HepG2 (cell line): Measurements from ENCODE around the gene DLX5.

Experiments used
- E2F1 ChIP-seq: sonication (generic); formaldehyde crosslinking; IDR thresholded peaks from 2 replicates; pipeline ENCODE4 v1.5.0; 2020; ENCODE audit warnings: missing genetic modification reagents
- FOXM1 ChIP-seq: sonication (generic); formaldehyde crosslinking; IDR thresholded peaks from 2 replicates; pipeline ENCODE4 v1.5.0; 2020; ENCODE audit warnings: missing genetic modification reagents
- GMEB2 ChIP-seq: IDR thresholded peaks from 2 replicates; pipeline ENCODE4 v1.6.1; 2016; ENCODE audit warnings: missing biosample characterization, missing genetic modification reagents, low read depth
- HNF4G ChIP-seq, 2 experiments: sonication (generic) in 1 of 2; formaldehyde crosslinking in 1 of 2; IDR thresholded peaks; 2 replicates each; pipeline versions ENCODE4 v1.4.0 to v1.6.1; 2011 to 2020; ENCODE audit warnings: borderline replicate concordance in 2 of 2, low read depth in 2 of 2, mild to moderate bottlenecking in 2 of 2, low read length in 1 of 2, missing genetic modification reagents in 1 of 2, moderate library complexity in 1 of 2
- HOXA7 ChIP-seq: sonication (generic); formaldehyde crosslinking; IDR thresholded peaks from 2 replicates; pipeline ENCODE4 v1.8.1; 2022; ENCODE audit warnings: mild to moderate bottlenecking, missing genetic modification reagents, moderate library complexity
- MAF1 ChIP-seq: sonication (generic); formaldehyde crosslinking; IDR thresholded peaks from 2 replicates; pipeline ENCODE4 v1.5.0; 2020; ENCODE audit warnings: missing genetic modification reagents, borderline replicate concordance
- RFX5 ChIP-seq: IDR thresholded peaks from 2 replicates; pipeline ENCODE4 v1.6.1; 2011; ENCODE audit warnings: low read depth, low read length, improper control_type of control experiment
- TAF1 ChIP-seq: sonication (generic); formaldehyde crosslinking; IDR thresholded peaks from 2 replicates; pipeline ENCODE4 v1.4.0; 2020; ENCODE audit warnings: missing genetic modification reagents
- TFE3 ChIP-seq: IDR thresholded peaks from 2 replicates; pipeline ENCODE4 v1.6.1; 2016
- YY1 ChIP-seq: IDR thresholded peaks from 2 replicates; pipeline ENCODE4 v1.6.1; 2011; ENCODE audit warnings: low read length, low read depth, moderate library complexity, mild to moderate bottlenecking; ENCODE audit not compliant: insufficient read depth, insufficient replicate concordance
- ZNF609 ChIP-seq: sonication (generic); formaldehyde crosslinking; IDR thresholded peaks from 2 replicates; pipeline ENCODE4 v1.4.0; 2020; ENCODE audit warnings: mild to moderate bottlenecking, missing genetic modification reagents, borderline replicate concordance

- no peak for TF ChIP-seq TAF1 (CRISPR knock-in tag)
- no peak for TF ChIP-seq TFE3 (CRISPR knock-in tag)
- TF ChIP-seq MAF1 (CRISPR knock-in tag): no peak
- TF ChIP-seq ZNF609 (CRISPR knock-in tag): no peak
- no peak for TF ChIP-seq HNF4G (IDR thresholded peaks at IDR 0.05; ENCODE audit: borderline replicate concordance, low read depth, low read length)
- no peak for TF ChIP-seq HNF4G (CRISPR knock-in tag; IDR thresholded peaks at IDR 0.05; ENCODE audit: borderline replicate concordance, low read depth)
- TF ChIP-seq GMEB2 (CRISPR knock-in tag): no peak
- TF ChIP-seq E2F1 (CRISPR knock-in tag): no peak
- no peak for TF ChIP-seq HOXA7 (CRISPR knock-in tag)
- TF ChIP-seq YY1: no peak
- TF ChIP-seq FOXM1 (CRISPR knock-in tag): no peak
- TF ChIP-seq RFX5: no peak
Observed at GRCh38 chr7:96992192-96993005, 32.2 kb downstream of the DLX5 start.
